Heart left ventricle (tissue), 13 donors: ENCODE results near the gene WSB1.

ENCODE experiments used
- CTCF ChIP-seq, 12 donors: fragments of 200-600 bp; sonication (generic) in 4 of 12; IDR thresholded peaks; one replicate each; pipeline versions ENCODE4 v1.5.0 to v1.8.0; 2018 to 2022; ENCODE audit warnings: antibody characterized with exemption in 12 of 12, mild to moderate bottlenecking in 5 of 12
- POLR2A ChIP-seq, 2 donors: fragments of 450-650 bp; IDR thresholded peaks; one replicate each; pipeline ENCODE4 v1.6.1; 2017; ENCODE audit warnings: antibody characterized with exemption in 2 of 2, mild to moderate bottlenecking in 2 of 2, moderate library complexity in 2 of 2
- donor health status: ischemic (EF 13 %, LVEDD 7.1; RV severe dilation, severe dysfunction).
- donor health status: DM: no; HTN: yes; CAD: no.
- donor health status: DM: no; HTN: no; CAD: no.
- donor health status: ischemic (EF 25% LVEDD 6.9; RV normal size, moderate dysfunction).
- donor health status: ischemic (EF 25% LVEDD 5.7; RV mildly dilated, moderate dysfunction).
- donor health status: ischemic (EF 35%, LVEDD 5.7; RV mildly dilated, moderate dysfunction).
- donor health status: nonischemic (EF 11% LVEDD 7.7; RV severe dilation, severe dysfunction).
- donor health status: DM: yes; HTN: yes; CAD: no.
- donor health status: PGD.
- donor health status: ischemic (EF 29% LVEDD 5.4; RV normal size, mild dysfunction).
- donor health status: nonischemic (EF 23%, LVEDD 6.1; RV moderate dilation, normal function).

- no peak for TF ChIP-seq CTCF (IDR thresholded peaks at IDR 0.05)
- TF ChIP-seq POLR2A (IDR thresholded peaks at IDR 0.05): no peak
These were observed 38.1 kb downstream of the WSB1 start for GRCh38 chr17:27332047-27332393.
